Stimulated activated naive CD4-positive, alpha-beta T cell treated with Interleukin-2 at 50 U/mL for 16 hours (primary cell): ENCODE results near the gene SCAMP1.

Source experiments
- DNase-seq: peaks from one replicate; lab custom pipeline; 2025; lab: John Stamatoyannopoulos, UW

Gene SCAMP1

DNA sequence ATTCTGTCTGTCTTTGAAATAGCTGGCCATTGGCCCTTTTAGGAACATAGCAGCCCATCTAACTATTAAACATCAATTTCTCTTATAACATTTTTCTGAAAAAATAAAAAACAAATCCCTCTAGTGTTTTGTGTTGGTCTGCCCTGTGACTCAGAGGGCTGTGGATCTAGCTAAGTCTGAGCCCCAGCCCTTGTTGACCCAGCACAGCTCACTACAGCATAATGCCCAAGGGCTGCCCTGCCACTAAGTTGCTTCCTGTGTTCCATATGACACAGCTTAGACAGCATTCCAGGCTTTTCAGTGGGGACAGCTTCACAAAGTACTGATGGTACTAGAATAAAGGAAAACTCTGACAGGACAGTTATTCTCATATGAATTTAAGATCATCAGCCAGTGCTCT lies 136.0 kb downstream of the SCAMP1 start:
- no peak for DNase-seq

DNA sequence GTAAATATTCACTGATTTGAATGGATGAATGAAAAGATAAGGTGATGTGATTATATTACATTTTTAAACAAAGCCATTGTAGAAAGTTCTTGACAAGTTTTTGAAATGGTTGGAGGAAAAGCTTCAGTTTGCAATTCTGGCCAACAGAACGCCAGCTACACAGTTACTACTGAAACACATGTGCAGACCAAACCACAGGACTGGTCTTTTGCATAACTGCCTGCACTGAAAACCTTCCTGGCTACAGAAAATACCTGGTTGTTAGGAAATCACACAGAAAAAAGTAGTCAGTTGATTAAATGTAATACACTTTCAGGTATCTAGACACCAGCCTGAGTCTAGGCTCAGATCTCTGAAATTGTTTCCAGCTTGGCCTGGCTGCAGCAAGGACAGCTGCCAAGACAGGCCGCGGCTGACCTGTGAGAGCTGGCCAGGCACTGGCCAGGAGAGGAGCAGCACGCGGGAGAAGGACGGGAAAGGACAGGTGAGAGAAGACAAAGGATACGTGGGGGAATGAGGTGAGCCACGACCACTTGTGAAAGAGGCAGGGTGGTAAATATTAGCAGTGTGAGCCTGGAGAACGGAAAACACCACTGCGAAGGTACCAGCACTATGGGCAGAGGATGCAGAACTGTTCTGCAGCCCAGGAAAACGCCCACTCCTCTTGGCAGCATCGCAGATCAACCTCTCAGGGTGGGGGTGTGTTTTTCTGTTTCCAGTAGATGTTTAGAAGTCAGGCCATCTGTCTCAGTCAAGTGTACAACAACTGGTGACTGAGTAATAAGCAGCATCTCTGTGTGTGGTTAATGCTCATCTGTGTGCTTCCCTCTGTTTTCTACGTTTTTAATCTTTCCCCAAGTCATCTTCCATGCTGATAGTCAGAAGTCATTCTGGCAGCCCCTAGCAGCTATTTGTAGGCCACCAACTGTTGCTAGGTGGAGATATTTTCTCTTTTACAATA lies 137.4 kb downstream of the SCAMP1 start:
- DNase-seq, result no peak

DNA sequence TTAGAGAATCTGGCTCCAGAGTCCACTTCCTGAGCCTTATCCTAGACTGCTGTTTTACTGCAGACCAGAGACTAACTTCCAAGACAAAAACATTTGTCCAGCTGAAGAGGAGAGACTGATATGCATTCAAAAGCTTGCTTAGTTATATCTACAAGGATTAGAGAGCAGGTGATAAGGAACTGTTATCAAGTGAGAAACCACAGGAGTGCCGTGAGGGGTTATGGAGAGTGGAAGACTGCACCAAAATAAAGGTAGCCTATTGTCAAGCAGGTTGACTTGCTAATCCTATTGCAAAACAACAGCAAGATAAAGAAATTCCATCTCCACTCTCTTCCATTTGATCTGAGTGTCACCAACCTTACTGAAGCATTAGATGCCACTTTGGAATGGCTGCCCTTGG lies 139.1 kb downstream of the SCAMP1 start:
- no peak for DNase-seq

DNA sequence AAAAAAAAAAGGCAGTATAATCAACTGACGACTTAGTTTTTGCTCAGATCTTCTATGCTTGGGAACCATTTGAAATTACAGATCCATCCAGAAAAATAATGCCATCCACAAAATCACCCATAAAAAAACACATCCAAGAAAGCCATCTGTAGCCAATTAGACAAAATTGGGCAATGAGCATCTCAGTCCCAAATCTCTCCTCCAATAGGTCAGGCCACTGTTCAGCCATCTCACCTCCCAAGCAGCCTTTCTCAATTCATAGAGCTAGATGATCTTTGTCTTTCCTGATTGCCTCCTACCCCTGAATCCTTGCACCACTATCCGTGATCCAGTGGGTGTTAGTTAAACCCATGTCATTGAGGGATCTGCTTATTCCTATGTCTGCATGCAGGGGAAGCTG lies 139.6 kb downstream of the SCAMP1 start:
- DNase-seq, result no peak

DNA sequence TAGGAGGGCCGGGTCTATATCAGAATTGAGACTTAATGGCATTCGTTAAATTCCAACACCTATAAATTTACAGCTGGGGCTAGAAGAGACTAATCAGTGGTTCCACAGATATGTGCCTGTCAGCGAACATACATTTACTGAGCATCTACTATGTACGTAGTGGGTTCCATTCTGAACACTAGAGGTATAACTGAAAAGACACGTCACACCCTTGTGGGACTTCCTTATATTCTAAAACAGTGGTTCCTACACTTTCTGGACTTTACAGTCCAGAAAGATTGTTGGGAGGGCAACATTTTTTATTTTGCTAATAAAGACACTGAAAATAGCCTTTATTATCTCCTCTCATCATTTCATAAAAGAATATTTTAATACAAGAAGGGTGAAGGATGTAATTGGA lies 140.5 kb downstream of the SCAMP1 start:
- DNase-seq, result no peak

DNA sequence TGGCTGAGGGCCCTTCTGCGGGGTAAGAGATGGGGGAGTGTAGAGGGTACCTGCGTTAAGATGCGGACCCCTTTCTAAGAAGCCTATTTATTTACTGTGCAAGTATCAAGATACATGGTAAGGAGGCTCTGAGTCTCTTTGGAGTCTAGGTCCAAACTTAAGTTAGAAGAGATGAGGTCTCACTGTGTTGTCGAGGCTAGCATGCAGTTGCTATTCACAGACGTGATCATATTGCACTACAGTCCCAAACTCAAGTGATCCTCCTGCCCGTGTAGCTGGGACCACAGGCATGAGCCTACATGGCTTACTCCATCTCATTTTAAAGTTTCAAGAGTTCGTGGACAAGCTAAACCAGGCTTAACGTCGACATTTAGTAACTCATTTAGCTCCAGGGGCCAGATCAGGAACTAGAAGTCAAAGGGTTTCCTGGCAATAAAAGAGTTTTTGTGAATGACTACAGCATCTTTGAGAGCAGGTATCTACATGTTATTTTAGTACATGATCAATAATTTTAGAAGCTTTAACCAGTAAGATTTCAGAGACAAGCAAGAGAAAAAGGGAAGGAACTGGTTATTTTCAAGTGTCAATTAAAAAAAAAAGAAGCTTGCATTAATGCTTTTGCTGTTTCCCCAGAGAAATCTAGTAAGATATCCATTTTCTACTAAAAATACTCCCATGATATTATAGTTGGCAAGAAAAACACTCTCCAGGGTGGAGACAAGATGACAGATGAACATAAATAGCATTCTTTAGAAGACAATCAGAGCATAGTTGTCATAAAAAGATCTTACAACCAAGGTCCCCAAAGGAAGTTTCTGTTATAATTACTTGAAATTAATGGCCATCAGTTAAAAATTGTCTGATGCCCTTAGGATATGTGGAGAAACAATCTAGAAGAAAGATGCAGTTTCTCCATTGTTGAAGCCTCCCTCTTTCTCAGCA lies 141.3 kb downstream of the SCAMP1 start:
- DNase-seq, result no peak

DNA sequence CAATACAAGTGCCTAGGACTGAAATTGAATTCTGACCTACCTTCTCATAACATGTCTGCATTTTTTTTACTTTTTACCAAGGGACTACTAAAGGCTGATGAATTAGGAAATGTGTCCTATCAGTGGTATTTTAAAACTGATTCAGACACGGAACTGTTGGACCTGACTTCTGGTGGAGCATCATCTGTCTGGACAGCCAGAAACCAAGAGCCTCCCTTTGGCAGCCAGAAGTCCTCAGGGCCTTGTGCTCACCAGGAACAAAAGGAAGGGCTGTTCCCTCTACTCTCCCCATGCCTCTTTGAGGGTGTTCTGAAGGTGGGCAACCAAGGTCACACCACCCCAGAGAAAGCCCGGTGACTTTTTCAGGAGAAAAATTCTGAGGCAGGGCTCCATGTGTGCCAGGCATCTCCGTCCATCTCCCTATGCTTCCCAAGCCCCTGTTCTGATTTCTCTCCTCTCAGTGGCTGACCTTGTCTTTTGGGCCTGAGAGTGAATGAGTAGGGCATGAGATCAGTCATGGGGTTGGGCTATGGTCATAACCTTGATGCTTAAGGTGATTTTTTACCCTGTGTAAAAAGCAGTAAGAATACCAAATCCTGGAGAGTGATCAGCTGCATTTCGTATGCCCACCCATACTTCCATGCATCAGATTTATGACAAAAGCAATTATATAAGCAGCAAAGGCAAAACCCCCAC lies 143.7 kb downstream of the SCAMP1 start:
- DNase-seq, result no peak

DNA sequence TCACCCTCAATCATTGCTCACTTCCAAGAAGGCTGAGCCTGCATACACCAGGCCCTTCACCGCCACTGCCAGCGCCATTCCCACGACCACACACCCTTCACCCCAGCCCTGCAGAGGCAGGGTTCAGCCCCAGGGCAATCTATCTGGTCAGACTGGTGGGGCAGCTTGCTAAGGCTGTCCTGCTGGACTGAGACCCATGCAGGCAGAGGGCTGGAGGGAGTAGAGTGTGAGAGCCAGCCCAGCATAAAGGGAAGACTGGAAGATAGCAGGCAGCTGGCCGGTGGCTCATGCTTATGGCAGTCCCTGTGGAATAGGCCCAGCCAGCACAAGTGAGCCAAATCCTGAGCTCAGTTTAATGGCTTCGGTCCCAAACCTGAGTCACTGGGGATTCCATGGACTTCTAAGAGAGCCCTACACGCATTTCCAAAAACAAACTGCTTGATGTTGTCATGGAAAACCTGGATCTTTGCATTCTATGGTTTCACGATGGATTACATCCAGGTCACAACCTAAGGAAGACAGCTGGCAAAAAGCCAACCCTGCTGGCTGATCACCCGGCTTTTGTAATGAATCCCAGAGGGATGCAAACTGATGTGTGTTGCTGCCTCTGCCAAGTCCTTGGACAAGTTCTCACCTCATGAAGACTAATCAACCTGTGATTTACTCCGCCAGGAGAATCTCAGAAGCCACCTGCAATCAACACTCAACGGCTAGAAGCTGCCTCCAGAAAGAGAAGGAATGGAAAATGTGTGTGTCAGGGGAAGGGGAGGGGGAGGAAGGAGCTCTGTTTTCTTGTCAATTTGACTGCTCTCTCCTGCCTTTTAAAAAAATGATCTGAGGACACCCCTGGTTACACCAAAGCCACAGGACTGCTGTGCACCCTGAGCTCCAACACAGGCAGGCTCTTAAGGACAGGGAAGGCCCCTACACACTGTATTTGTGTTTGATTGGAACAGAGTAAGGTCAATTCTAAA lies 144.6 kb downstream of the SCAMP1 start:
- DNase-seq, result no peak

DNA sequence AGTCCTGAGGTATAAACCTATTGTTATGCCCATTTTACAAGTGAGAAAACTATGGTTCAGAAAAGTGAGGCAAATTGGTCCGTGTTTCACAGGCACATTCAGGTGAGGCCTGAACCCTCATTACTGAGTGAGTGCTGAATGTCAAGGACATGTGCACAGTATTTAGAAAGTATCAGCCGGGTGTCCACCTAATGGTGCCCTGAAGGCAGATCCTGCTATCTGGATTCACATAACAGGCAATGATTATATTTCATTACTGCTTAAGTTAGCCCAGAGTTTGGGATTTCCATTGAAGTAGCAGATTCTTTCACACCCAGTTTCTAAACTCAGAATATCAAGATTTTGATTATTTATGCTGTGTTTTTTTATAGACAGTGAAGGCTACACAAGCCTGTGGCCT lies 145.4 kb downstream of the SCAMP1 start:
- no peak for DNase-seq

DNA sequence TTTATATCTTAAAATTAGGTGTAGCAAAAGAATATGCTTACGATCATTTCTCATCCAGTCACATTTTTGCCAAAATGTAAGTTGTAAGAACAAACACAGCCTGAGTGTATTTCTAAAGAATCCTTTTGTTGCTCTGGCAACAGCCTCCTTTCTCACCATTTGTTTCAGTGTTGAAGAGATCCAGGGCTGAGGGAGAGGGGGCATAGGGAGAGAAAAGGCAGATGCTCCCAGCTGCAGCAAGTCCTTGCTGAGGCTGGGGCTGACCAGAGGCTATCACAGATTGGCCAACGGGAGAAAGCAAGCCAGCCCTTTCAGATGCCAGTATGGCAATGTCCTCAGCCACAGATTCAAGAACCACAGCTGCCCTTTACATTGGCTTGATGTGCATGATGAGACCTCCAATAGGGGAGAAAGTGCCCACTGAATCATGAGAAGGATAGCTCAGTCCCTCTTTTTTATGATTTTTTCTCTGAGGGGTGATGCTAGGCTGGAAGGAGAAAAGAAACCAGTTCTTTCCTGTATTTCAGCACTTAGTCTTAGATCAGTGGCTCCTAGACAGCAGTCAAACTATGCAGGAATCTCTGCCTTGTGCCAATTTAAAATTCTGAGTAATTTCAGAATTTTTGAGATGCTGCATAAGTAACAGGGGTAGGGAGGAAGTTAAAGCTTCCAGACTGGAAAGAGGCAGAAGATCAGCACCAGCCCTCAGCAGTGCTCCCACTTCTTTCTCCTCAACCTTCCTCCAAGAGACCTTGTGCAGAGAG lies 146.0 kb downstream of the SCAMP1 start:
- no peak for DNase-seq

DNA sequence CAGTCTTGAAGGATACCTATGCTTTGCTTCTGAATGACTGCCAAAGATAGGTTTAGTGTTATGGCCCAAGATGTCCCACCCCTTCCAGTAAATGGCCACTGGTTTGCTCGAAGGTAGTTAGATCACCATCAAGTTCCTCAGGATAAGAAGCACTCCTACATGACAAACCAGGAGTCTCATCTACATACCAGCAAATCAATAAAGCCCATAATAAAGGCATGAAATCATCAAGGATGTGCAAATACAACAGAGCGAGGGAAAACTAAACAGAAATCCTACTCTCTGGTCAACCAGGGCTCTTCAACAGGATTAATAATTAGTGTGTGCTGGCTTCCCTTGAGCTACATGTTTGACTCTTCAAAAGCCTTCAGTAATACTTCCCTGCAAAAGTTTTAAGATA lies 147.1 kb downstream of the SCAMP1 start:
- no peak for DNase-seq

DNA sequence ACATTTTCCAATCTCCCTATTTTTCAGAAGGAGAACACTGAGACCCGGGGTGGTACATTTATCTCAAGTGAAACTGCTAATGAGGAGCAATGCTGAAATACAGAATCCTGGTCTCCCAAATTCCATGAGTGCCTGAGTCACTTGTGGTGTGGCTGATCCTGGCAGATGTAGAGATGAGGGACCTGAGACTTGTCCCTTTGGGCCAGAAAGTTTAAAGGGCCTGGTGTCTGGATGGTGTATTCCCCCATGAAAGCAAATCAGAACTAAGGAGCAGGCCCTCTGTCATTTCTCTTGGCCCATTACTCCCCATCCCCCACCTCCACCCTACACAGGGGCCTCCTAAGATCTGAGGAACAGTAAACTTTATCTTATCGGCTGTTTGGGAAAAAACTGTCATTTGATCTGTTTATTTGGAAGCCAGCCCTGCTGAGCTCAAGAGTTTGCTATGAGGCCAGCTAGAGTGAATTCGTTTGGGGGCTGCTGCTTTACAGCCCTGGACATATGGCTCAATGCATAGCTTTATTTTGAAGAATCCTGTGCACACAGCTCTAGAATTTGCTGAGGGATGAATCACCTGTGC lies 147.9 kb downstream of the SCAMP1 start:
- no peak for DNase-seq

DNA sequence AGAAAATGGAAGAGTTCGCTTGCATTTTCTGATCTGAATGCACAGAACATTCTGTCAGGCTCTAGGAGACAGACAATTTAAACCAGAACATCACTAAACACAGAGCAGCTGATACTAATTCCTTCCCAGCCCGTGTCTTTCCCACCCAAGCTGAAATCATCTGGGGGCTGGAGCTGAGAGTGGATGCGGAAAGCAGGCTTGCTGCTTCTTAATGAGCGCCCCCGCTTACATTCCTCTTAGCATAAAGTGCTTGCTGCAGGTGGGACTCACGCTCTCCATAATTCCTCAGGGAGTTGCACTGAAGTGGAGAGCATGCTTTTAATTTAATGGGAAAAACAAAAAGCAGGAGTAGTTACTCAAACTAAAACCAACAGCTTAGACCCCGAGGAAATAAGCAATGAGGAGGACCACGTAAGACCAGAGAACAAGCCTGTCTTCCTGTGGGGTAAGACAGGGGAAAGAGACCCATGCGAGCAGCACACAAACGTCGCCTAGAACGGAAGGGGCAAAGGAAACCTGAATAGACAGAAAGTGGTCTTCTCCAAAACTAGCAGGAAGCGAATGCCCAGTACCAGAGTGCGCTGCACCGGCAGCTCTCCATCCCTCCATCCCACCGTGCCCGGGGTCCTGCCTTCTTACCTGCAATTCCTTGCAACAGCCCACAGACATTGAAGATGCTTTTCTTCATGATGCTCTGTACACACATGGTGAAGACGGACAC lies 148.9 kb downstream of the SCAMP1 start:
- DNase-seq, result no peak

DNA sequence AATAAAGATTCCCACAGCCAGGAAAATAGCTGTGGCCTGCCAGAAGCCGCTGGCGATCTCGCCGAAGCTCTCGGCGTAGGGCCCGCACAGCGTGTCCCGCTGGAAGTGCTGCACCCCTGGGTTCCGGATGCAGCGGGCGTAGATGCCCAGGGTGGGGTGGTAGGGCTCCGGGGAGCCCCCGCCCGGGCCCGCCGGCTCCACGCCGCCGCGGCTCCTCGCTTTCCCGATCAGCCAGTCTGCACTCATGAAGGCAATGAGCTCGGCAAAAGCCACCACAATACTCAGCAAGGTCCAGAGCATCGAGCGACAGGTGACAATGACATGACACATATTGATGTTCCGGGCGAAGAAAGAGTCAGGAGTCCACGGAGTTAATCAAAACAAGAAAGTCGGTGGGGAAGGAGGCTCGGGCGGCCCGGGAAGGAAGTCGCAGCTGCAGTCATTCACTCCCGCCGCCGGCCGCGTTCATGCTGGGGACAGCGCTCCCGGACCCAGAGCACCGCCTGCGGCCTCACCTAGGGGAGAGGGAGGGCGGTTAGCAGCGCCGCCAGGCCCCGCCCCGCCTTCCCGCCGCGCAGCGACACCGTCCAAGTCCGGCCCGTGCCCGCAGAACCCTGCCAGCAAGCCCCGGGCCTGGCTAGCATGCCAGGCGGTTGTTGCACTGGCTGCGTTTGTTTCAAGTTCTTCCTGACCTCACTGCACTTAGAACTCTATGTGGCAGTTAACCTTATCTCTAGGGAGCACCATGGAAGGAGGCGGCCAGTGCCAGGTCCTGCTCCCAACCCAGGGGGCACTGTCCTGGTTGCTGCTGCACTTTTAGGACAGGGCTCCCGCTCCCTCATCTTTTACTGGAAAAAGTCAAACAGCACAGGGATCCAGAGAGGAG lies 149.7 kb downstream of the SCAMP1 start:
- no peak for DNase-seq

DNA sequence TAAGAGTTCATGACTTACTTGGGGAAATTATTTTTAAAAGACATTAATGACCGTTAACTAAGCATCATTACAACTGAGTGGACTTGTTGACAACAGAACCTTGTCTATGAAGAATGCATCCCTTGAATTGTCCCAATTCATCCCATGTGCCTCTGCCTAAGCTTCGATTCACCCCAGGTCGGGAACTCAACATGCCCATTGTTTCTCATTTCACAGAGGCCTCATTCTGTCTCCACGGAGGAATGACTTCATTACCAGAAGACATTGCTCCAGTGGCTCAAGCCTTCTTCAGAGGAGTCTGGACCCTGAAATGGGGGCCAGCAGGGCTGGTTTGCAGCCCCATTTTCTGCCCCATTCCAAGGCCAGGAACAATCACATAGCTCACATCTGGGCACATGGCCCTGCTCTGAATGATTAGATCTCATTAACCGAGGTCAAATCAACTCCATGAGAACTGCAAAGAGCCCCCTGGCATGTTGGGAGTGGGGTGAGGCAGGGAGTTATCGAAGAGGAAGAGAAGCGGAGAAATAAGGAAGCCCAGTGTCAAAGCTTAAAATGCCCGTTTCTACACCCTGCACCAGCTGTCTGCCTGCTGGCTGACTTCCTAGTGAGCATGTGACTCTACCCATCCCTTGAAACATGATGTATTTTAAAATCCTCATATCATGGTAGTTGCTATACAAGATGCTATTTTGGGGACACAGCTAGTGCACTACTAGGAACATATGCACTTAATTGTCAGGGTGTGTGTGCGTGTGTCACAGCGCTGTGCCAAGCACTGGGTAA lies 150.9 kb downstream of the SCAMP1 start:
- DNase-seq, result no peak

DNA sequence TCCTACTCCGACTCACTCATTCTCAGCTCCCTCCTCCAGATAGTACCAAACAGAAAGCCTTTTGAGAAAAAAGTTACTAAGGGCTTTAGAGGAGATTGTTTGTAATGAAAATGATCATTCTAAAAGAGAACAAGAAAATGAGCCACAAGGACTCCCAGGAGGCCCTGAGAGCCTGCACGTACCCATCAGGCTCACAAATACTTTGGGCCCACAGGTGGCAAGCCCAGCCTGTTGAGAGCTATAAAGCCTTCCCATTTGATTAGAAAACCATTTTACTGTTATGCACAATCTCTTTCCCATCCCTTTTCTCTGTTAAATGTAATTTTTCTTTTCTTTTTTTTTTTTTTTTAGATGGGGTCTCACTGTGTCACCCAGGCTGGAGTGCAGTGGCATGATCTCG lies 152.0 kb downstream of the SCAMP1 start:
- no peak for DNase-seq

DNA sequence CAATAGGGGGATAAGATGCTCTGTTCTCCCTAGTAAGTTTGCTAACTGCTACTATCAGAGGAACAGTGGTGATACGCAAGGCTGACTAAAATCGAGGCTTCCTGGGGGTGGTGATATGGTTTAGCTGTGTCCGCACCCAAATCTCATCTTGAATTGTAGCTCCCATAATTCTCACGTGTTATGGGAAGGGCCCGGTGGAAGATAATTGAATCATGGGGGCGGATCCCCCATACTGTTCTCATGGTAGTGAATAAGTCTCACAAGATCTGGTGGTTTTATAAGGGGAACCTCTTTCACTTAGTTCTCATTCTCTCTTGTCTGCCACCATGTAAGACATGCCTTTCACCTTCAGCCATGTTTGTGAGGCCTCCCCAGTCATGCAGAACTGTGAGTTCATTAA lies 153.0 kb downstream of the SCAMP1 start:
- DNase-seq, result no peak
